HS-5 (cell line): ENCODE measurements around the gene NPBWR2.
"Not testable (repeated sequence)": the region's sequence is repeated elsewhere in the genome, so short reads cannot be mapped to it uniquely, and the experiment has no call there.

Source experiments
- DNase-seq: peaks from one replicate; pipeline ENCODE4 v3.0.0-alpha.2; 2012; ENCODE audit warnings: low read depth

NPBWR2 gene

DNA sequence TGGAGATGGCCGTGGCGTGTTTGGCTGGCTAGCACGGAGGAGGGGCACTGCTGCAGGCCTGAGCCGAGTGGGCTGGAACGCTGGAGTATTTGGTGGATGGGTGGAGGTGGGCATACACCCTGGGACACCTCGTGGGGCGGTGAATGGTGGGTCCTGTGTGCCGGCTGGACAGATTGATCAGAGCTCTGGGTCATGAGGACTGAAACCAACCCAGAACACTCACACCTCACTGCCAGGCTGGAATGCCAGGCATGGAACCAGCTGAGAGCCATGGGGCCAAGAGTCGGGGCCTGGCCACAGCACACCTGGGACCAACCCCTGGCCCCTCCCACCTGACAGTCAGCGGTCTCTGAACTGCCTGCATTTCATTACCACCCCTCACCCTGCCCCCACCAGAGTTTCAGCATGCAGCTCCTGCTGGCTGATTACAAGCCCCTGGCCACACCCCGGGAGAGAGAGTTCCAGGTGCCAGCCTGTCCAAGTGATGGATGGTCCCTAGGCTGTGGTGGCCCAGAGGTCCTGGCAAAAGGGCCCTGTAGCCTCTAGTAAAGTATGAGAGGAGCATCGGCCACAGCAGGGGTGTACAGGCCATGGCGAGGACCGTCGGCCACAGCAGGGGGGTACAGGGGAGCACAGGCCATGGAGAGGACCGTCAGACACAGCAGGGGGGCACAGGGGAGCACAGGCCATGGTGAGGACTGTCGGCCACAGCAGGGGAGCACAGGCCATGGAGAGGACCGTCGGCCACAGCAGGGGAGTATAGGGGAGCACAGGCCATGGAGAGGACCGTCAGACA lies 3.3 kb downstream of the NPBWR2 start:
- DNase-seq = no peak

GRCh38 chr20:64102647-64103354 lies 4.6 kb downstream of the NPBWR2 start:
- no peak for DNase-seq

DNA sequence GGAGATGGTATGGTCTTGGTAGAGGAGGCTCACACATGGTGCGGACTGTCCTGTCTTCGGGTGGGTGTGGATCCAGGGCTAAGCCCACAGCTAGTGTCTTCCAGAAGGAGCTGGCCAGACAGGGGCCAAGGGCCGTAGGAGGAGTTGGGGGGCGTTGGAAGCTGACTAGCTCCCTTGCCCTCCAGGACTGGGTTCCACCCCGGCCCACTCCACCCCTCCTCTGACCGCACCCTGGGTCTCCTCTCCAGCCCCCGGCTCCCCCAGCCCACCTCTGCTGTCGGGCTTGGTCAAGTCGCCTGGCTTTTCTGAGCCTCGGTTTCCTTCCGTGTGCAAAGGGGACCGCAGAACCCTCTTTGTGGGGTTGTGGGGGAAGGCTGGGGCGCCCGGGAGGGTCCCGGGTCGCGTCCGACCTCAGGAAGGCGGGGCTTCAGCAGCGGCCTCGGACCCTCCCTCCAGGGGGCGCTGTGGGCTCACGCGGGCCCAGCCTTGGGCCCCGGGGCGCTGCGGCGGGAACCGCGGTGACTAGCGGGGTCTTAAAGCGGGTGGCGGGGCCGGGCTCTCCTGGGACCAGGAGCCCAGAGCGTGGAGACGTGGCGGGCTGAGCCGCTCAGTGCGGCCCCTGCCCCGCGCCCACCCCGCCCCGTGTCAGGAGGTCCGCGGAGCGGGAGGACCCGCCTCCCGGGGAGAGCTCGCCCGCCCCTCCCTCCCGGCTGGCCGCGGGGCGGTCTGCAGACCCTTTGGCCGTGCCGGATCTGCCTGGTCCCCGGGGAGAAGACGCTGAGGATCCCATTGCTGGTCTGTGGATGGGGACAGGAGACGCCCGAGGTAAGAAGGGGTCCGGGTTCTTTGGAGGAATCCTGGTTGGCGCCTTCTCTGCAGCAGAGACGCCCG lies 5.4 kb downstream of the NPBWR2 start:
- no peak for DNase-seq

- no peak for DNase-seq
Measured at GRCh38 chr20:64100946-64101688, 6.2 kb downstream of the NPBWR2 start.

DNA sequence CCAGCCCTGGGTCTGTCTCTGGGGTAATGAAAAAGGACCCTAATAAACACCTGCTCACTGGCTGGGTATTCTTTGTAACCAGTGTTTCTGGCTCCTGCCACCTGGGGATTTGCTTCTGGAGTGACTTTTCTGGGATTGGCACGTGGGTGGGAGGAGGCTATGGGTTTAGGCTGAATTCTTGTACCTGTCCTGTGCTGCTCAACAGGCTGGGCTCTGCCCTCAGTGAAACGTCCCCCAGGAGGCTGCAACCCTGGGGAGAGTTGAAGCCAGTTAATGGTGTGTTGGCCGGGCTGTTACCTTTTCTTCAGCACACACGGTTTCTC lies 6.8 kb downstream of the NPBWR2 start:
- DNase-seq = no peak

- no peak for DNase-seq
Measured at GRCh38 chr20:64099880-64100565, 7.3 kb downstream of the NPBWR2 start.

- DNase-seq = no peak
Measured at GRCh38 chr20:64099086-64099786, 8.1 kb downstream of the NPBWR2 start.

- DNase-seq = no peak
Measured at GRCh38 chr20:64098471-64099013, 8.8 kb downstream of the NPBWR2 start.

DNA sequence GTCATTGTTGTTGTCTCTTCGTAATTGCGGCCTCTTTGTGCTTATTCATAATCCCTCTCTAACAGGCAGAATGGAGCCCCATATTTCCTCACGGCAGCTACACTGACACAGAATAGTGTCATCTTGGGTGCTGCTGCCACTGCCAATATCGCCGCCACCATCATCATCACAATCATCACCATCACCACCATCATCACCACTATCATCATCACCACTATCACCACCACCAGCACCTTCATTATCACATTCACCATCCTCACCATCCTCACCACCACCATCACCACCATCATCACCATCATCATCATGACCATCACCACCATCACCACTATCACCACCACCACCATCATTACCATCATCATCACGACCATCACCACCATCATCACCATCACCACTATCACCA lies 10.8 kb downstream of the NPBWR2 start:
- no peak for DNase-seq

GRCh38 chr20:64095927-64096326 lies 11.4 kb downstream of the NPBWR2 start:
- DNase-seq = no peak

GRCh38 chr20:64095455-64095854 lies 11.9 kb downstream of the NPBWR2 start:
- DNase-seq = no peak

DNA sequence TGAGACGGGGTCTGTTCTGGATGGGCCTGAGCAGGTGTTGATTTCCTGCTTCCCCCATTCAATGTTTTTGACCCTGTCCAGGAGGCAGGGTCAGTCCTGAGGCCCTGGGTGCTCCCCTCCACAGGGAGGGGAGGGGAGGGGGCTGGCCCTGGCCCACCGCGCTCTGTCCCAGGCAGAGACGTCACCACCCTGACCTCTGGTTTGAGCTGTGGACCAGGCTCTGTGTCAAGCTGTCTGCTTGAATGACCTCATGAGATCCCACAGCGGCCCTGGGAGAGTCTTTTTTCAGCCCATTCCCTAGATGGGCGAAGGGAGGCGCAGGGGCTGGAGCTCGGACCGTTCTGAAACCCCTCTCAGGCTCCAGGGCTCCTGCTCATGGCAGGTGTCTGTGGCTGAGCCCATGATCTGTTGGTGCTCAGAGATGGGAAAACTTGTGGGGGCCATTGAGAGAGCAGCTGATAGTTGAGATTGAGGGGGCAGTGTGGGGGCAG lies 14.3 kb downstream of the NPBWR2 start:
- no peak for DNase-seq

DNA sequence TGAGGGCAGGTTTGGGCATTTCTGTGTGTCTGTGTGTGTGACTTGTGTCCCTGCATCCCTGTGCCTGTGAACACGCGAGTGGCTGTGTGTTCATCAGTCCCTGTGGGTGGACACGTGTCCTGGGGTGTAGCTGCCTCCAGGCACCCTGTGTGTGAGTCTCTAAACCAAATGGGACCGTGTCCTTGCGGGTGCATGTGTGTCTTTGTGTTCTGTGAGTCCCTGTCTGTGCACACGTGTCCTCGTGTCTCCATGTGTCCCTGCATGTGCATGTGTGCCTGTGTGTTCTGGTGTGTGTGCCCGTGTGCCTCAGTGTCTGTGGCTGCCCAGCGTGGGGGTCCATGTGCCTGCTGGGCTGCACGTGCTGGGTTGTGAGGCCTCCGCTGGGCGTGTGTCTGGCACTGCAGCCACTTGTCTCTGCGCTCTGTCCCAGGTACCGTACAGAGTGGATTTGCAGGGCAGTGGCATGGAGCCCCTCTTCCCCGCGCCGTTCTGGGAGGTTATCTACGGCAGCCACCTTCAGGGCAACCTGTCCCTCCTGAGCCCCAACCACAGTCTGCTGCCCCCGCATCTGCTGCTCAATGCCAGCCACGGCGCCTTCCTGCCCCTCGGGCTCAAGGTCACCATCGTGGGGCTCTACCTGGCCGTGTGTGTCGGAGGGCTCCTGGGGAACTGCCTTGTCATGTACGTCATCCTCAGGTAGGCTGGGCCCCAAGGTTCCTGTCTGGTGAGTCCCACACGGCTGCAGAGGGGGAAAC lies 14.9 kb downstream of the NPBWR2 start:
- no peak for DNase-seq

DNA sequence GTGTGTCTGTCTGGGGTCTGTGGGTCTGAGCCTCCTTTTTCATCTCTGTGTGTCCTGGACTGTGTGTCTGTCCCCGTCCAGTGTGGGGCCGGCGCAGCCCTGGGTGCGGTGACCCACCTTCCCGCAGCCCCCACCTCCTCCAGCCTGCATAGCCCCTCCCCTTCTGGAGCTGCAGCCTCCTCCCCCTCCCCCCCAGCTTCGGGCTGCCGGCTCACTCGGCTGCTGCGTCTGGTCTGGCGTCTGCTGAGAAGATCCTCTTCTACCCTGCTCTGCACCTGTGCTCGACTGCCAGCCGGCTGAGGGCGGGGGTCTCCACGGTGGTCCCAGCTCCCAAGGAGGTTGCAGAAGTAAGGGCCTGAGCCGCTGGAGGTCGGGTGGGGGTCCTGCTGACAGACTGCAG lies 15.6 kb downstream of the NPBWR2 start:
- DNase-seq = no peak

DNA sequence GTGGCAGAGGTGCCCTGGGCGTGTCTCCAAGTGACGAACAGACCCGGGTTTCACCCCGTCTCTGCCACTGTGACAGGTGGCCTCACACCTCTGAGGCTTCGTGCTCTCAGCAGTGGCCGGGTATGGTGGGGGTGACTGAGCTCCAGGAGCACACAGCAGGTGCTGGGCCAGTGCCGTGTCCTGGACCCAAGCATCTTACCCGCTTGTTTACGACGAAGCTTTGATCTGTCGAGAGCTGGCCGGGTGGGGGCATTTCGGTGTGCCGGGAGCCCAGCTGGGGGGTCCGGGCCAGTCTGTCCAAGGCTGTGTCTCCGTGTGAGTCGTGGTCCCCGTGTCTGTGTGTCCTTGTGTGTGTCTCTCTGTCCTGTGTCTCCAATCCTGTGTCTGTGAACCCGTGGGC lies 16.0 kb downstream of the NPBWR2 start:
- no peak for DNase-seq

- no peak for DNase-seq
Measured at GRCh38 chr20:64090165-64090564, 17.2 kb downstream of the NPBWR2 start.

GRCh38 chr20:64088586-64088985 lies 18.8 kb downstream of the NPBWR2 start:
- not testable (repeated sequence) for DNase-seq

GRCh38 chr20:64087226-64087825 lies 20.0 kb downstream of the NPBWR2 start:
- not testable (repeated sequence) for DNase-seq

DNA sequence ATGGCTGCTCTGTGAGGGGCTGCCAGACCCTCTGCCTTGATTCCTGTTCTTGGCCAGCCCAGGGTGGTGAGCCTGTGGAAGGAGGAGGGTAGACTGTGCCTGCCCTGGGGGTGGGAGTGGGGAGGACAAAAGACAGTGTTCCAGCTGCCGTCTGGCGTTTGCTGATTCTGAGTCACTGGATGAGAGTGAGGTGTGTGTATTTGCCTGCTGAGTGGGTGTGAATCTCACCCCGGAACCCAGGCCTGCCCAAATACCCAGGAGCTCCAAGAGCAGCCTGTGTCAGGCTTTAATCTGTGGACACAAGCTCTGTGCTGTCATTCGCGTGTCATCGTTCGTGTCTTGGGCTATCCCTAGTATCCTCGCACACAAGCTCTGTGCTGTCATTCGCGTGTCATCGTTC lies 20.6 kb downstream of the NPBWR2 start:
- no peak for DNase-seq
